GOT3 (cell line): Measurements from ENCODE around the gene TRIM43B.
"Not testable (repeated sequence)": the region's sequence is repeated elsewhere in the genome, so short reads cannot be mapped to it uniquely, and the experiment has no call there.

ENCODE experiments used
- DNase-seq: peaks from one replicate; lab custom pipeline; 2025; ENCODE audit warnings: mixed read lengths; lab: John Stamatoyannopoulos, UW

The TRIM43B gene

DNA sequence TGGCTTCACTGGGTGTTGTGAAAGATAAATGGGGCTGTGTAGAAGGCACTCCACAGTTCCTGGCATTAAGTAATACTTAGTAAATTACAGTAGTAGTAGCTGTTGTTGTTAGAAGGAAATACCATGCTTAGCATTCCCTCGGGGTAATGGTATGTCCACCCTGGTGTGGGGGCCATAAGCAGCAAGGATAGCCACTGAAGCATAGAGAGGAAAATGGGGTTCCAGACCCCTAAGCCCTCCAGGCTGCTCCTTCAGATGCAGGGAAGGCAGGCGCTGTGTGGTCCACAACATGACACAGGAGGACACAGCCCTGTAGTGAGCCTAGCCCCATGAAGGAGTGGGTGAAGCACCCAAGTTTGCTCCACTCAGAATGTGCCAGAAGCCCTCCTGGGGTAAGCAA lies 50.6 kb downstream of the TRIM43B start:
- DNase-seq: not testable (repeated sequence)

DNA sequence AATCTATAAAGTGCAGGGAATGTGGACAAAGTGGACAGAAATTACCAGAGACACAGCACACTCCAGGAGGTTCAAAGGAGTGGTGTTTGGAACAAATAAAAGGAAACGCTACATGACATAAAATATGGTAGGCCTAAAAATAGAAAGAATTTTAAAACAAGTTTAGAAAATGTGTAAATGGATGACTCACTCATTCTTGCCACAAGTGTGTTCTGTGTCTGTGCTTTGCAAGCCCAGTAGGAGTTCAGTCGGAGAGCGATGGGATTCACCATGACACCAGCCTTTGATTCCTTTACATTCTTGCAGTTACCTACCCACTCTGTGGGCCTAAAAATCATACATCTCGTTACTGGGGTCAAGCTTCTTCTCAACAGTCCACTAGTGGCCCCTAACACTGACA lies 51.2 kb downstream of the TRIM43B start:
- not testable (repeated sequence) for DNase-seq

DNA sequence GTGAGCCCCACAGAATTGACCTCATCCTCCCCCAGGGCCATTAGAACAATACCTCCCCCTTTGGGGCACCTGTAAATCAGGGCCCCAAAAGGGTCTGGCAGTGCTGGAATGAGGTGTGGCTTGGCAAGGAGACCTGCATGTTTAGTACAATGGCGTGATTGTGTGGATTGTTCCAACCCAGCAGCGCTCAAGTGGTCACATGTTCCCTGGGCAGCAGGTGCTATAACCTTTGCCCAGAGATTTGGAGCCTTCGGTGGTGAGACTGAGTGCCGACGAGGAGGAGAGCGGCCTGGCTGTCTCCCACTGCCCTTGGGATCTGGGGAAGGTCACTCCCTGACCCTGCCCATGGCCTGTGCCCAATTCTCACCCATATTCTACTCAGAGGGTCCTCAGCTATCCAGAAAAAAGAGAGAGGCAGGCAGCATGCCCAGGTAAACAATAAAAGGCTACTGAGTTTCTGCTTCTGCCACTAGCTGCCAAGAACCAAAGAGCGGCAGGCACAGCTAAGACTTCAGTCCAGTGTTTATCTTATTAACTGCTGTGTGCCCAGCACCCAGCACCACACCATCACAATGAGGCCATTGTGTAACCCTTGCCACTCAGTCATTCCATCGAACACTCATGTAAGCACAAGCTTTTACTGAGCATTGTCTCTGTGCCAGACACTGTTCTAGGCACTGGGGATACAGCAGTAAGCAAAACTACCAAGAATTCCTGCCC lies 54.6 kb downstream of the TRIM43B start:
- DNase-seq: not testable (repeated sequence)

DNA sequence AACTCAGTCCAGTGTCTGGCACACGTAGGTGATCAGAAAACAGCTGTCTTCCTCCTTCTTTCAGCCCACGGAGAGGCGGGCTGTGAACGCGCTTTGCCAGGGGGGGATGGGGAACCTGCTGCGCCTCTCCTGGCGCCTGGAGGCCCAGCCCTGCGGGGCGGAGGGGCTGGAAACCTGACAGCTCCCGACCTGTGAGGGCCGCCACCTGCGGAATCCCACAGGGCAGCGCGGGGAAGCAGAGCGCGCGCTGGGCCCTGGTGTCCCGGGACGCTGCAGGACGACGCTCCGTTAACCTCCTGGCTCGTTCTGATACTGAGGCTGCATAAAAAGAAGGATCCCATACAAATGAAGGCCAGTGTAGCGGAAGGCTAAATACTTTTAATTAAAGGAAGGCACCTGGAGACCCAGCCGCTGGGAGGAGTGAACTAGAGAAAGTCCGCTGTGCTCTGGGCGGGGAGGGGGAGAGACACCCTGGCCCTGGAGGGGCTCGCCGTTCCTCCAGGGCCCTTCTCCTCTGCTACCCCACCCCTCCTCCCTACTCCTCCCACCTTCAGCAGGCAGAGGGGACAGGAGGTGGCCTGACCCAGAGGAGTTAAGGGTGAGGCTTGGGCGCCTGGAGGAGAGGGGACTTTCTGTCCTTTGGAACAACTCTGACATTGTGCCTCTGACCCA lies 57.2 kb downstream of the TRIM43B start:
- DNase-seq: not testable (repeated sequence)
